HG02588 (cell line): ENCODE measurements around the gene GLRA2.

Experiments used
- ATAC-seq: cut with Tn5 transposase; IDR thresholded peaks from one replicate; pipeline ENCODE4 v1.9.1; 2021; ENCODE audit warnings: mild to moderate bottlenecking, moderate library complexity; ENCODE audit not compliant: unreplicated experiment

GLRA2 gene

GRCh38 chrX:14694611-14695010 lies 165.3 kb downstream of the GLRA2 start:
- no peak for ATAC-seq

- no peak for ATAC-seq
Measured at GRCh38 chrX:14697451-14697850, 168.1 kb downstream of the GLRA2 start.

DNA sequence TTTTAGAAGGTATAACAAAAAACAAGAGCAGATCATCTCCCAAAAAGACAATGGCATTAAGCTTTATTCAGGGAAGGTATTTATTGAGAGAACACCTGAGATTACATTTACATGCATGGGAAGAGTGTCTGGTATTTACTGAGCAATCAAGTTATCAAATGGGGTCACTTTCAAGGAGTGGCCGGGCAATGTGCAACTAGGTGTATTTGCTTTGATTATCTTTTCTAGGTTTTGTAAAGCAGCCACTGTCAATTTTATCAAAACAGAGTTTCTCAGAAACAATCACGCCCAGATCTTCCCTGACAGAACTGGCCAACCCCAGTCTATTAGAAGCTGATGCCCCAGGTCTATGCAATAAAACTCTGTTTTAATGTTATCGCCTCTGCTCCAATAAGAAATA lies 169.5 kb downstream of the GLRA2 start:
- no peak for ATAC-seq

DNA sequence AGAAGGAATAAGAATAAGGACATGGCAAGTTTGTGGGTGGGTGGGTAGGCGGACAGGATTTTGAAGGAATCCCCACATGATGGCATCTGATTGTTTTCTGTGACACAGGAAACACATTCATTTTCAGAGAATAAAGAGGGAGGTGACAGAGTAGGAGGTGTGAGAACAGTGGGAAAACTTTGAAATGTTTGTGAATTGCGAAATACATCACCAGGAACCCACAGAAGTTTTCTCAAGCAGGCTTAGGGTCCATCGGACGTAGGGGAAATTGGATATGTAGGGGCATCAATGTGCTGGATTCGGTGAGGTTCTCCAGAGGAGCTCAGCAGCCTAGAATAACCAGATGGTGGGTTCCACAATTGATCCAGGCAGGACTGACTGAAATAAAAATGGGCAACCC lies 171.6 kb downstream of the GLRA2 start:
- ATAC-seq, result no peak

- ATAC-seq, result no peak
Measured at GRCh38 chrX:14702145-14702544, 172.8 kb downstream of the GLRA2 start.

- no peak for ATAC-seq
Measured at GRCh38 chrX:14712096-14712495, 182.8 kb downstream of the GLRA2 start.

DNA sequence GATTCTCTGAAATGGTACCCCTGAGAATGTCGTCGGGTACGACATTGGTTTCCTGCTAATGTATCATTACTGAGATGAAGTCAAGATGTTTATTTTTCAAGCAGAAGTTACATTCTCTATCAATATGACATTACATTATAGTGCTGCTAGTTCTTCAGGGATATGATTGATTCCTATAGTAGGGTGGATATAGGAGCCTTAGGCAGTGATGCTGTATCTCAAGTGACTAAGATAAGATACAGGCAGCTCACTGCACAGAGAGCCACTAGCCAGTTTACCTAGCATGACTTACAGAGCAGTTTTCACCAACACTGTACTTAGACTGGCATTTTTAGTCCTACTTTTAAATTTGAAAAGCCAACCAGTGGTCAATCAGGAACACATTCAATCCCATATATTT lies 188.6 kb downstream of the GLRA2 start:
- no peak for ATAC-seq

DNA sequence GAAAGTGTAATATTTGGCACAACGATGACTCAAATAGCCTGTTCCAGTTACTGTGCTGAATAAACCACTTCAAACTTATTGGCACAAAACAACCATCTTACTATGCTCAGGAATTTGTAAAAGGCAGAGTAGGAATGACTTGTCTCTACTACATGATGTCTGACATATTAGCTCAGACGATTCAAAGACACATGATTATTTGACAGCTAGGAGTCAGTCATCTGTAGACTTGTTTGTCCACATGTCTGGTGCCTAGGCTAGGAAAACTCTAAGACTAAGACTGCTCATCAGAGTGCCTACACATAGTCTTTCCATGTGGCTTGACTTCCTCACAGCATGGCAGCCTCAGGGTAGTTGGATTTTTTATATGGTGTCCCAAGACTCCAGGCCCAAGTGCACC lies 189.1 kb downstream of the GLRA2 start:
- no peak for ATAC-seq

DNA sequence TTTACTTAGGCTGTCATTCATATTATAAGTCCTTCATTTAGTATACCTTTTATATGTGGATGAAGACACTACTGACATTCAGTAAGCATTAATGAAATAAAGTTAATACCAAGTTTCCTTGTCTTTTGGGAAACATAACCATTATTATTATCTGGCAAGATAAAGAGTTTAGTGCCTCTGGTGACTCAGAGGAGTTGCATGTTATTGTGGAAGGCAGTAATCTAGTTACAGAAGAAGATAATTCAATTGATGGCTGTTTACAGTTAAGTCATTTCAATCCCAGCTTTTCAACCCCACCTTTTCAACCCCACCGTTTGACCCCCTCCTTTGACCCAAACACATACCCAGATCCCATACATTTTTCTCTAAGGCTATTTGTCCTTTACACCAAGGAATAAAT lies 199.7 kb downstream of the GLRA2 start:
- no peak for ATAC-seq

DNA sequence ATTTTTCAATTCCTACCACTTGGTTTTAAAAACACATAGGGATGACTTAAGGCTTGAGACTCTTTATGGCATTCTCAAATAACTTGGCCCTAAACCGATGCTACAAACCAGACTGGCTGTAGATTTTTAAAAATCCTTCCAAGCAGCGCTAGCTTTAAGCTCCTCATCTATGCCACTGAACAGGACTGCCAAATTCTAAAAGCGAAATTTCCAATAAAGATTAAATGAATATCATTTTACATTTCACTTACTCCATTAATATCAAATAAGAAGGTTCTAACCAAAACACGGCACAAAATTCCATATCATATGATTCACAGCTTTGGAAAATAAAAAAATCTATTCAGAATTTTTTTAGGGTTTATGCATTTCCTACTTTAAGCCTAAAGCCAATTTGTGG lies 209.3 kb downstream of the GLRA2 start:
- ATAC-seq, result no peak

GRCh38 chrX:14753441-14753840 lies 224.1 kb downstream of the GLRA2 start:
- no peak for ATAC-seq

DNA sequence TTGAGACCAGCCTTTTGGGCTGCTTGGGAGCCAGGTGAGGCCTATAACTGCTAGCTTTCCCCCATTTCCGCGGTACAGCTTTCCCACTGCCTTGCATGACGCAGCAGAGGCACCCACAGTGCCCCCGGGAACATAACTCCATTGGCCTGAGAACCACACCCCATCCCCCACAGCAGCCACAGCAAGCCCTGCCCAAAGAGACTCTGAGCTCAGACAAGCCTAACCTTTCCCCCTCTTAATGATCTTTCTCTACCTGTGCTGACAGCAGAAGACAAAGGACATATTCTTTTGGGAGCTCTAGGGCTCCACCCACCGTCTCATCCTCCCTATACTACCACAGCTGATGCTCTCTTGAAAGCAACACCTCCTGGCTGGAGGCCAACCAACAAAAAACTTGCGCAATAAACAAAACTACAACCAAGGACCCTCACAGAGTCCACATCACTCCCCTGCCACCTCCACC lies 228.7 kb downstream of the GLRA2 start:
- ATAC-seq, result no peak

GRCh38 chrX:14775416-14775815 lies 246.1 kb downstream of the GLRA2 start:
- no peak for ATAC-seq

GRCh38 chrX:14776901-14777300 lies 247.6 kb downstream of the GLRA2 start:
- ATAC-seq, result no peak

DNA sequence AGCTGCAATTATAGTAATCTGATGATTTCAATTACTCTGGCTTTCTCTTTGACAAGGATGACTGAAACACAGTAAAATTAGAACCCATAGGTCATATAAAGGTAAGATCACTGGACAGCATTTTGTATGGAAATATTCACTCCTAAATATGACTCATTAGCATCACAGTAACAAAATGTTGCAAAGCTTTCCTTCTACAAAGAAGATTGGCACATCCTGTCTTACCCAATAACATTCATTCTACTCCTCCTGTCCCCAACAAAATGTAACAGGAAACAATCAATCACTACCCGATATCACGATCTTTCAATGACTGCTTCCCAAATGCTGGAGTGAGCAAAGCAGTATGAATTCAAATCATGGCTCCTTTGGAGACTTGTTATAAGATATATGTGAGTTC lies 248.2 kb downstream of the GLRA2 start:
- no peak for ATAC-seq

DNA sequence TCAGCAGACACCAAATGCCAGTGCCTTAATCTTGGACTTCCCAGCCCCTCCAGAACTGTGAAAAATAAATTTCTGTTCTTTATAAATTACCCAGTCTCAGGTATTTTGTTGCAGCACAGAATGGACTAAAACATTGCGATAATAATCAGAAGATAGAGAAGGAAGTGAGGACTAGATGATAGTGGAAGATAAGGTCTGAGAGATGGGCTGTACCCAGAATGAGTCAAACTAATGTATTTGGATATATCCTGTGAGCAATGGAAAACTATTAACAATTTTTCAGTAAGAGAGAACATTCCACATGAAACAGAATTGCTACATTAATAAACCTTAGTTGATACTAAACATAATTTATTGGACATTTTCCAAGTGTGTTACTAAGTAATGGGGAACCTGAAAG lies 250.2 kb downstream of the GLRA2 start:
- ATAC-seq, result no peak
